HUES6 (cell line): ENCODE data around the gene ATPAF1.
"Not testable (repeated sequence)": the region's sequence is repeated elsewhere in the genome, so short reads cannot be mapped to it uniquely, and the experiment has no call there.

Source experiments
- H3K27ac ChIP-seq: 2 replicates; pipeline ENCODE4 v1.7.0; 2013; ENCODE audit warnings: low read depth, mild to moderate bottlenecking, low read length, inconsistent platforms
- H3K27me3 ChIP-seq: 2 replicates; pipeline ENCODE4 v1.6.1; 2013; ENCODE audit warnings: low read length; ENCODE audit not compliant: control insufficient read depth, insufficient read depth
- H3K36me3 ChIP-seq: 2 replicates; pipeline ENCODE4 v1.6.1; 2013; ENCODE audit warnings: low read length; ENCODE audit not compliant: control insufficient read depth, insufficient read depth
- H3K4me1 ChIP-seq: 2 replicates; pipeline ENCODE4 v1.6.1; 2013; ENCODE audit warnings: low read length; ENCODE audit not compliant: control insufficient read depth, insufficient read depth
- H3K4me3 ChIP-seq: 2 replicates; pipeline ENCODE4 v1.5.1; 2013; ENCODE audit warnings: low read depth, low read length
- H3K9ac ChIP-seq: one replicate; pipeline ENCODE4 v1.6.1; 2013; ENCODE audit warnings: mild to moderate bottlenecking, low read length
- H3K9me3 ChIP-seq: 2 replicates; pipeline ENCODE4 v1.6.1; 2013; ENCODE audit warnings: low read depth, low read length; ENCODE audit not compliant: control insufficient read depth, insufficient read depth

ATPAF1 gene

GRCh38 chr1:46659307-46659870, 8.8 kb downstream of the ATPAF1 start:
- Histone ChIP-seq H3K9ac (no peak overlapping the region), H3K4me3 (no peak overlapping the region), H3K36me3 (peaks cover 49% of the 10 kb centered on the region), H3K9me3 (no peaks in the 10 kb centered on the region), H3K4me1 (no peaks in the 10 kb centered on the region), H3K27ac (no peak overlapping the region), H3K27me3 (no peaks in the 10 kb centered on the region)

GRCh38 chr1:46657775-46658174, 10.4 kb downstream of the ATPAF1 start:
- Histone ChIP-seq H3K4me1 (no peaks in the 10 kb centered on the region), H3K4me3 (no peak overlapping the region), H3K9me3 (no peaks in the 10 kb centered on the region), H3K27me3 (no peaks in the 10 kb centered on the region), H3K27ac (no peak overlapping the region), H3K36me3 (peaks cover 52% of the 10 kb centered on the region), H3K9ac (no peak overlapping the region)

GRCh38 chr1:46656643-46657042, 11.5 kb downstream of the ATPAF1 start:
- Histone ChIP-seq H3K4me1 (no peaks in the 10 kb centered on the region), H3K36me3 (peaks cover 62% of the 10 kb centered on the region), H3K27me3 (no peaks in the 10 kb centered on the region), H3K9me3 (no peaks in the 10 kb centered on the region), H3K4me3 (no peak overlapping the region), H3K9ac (no peak overlapping the region), H3K27ac (no peak overlapping the region)

- no peak overlapping the region for H3K27ac ChIP-seq
- H3K9me3 ChIP-seq, result no peaks in the 10 kb centered on the region
- H3K4me1 ChIP-seq, result no peaks in the 10 kb centered on the region
- H3K9ac ChIP-seq, result no peak overlapping the region
- H3K27me3 ChIP-seq, result no peaks in the 10 kb centered on the region
- no peak overlapping the region for H3K4me3 ChIP-seq
- H3K36me3 ChIP-seq, result peaks cover 62% of the 10 kb centered on the region
These were observed 12.3 kb downstream of the ATPAF1 start for GRCh38 chr1:46655848-46656247.

GRCh38 chr1:46654698-46655097, 13.5 kb downstream of the ATPAF1 start:
- not testable (repeated sequence) for H3K9me3 ChIP-seq, H3K27me3 ChIP-seq, H3K27ac ChIP-seq, H3K4me3 ChIP-seq, H3K4me1 ChIP-seq, H3K9ac ChIP-seq
- peaks cover 71% of the 10 kb centered on the region for H3K36me3 ChIP-seq

GRCh38 chr1:46654012-46654411, 14.2 kb downstream of the ATPAF1 start:
- Histone ChIP-seq H3K9ac (no peak overlapping the region), H3K27me3 (no peaks in the 10 kb centered on the region), H3K4me3 (no peak overlapping the region), H3K9me3 (no peaks in the 10 kb centered on the region), H3K27ac (no peak overlapping the region), H3K4me1 (no peaks in the 10 kb centered on the region), H3K36me3 (peaks cover 72% of the 10 kb centered on the region)

- Histone ChIP-seq H3K4me3 (no peak overlapping the region), H3K9me3 (no peaks in the 10 kb centered on the region), H3K27ac (no peak overlapping the region), H3K9ac (no peak overlapping the region), H3K27me3 (no peaks in the 10 kb centered on the region), H3K4me1 (no peaks in the 10 kb centered on the region), H3K36me3 (peaks cover 75% of the 10 kb centered on the region)
These were observed 14.7 kb downstream of the ATPAF1 start for GRCh38 chr1:46653405-46653958.

GRCh38 chr1:46652321-46653100, 15.7 kb downstream of the ATPAF1 start:
- Histone ChIP-seq H3K36me3 (peaks cover 72% of the 10 kb centered on the region), H3K27ac (no peak overlapping the region)

GRCh38 chr1:46651152-46651551, 17.0 kb downstream of the ATPAF1 start:
- not testable (repeated sequence) for H3K4me3 ChIP-seq, H3K27ac ChIP-seq, H3K27me3 ChIP-seq, H3K9ac ChIP-seq, H3K9me3 ChIP-seq, H3K4me1 ChIP-seq
- peaks cover 69% of the 10 kb centered on the region for H3K36me3 ChIP-seq

More at GRCh38 chr1:46652321-46653100, 15.7 kb downstream of the ATPAF1 start:
- no peaks in the 10 kb centered on the region for H3K4me1 ChIP-seq
- H3K4me3 ChIP-seq, result no peak overlapping the region
- H3K9me3 ChIP-seq, result no peaks in the 10 kb centered on the region
- H3K27me3 ChIP-seq, result no peaks in the 10 kb centered on the region
- no peak overlapping the region for H3K9ac ChIP-seq

GRCh38 chr1:46650491-46650890, 17.7 kb downstream of the ATPAF1 start:
- no peaks in the 10 kb centered on the region for H3K9me3 ChIP-seq
- H3K27me3 ChIP-seq, result no peaks in the 10 kb centered on the region
- no peak overlapping the region for H3K4me3 ChIP-seq
- no peak overlapping the region for H3K27ac ChIP-seq
- no peaks in the 10 kb centered on the region for H3K4me1 ChIP-seq
- no peak overlapping the region for H3K9ac ChIP-seq
- peaks cover 62% of the 10 kb centered on the region for H3K36me3 ChIP-seq

- Histone ChIP-seq H3K9me3 (no peaks in the 10 kb centered on the region), H3K4me3 (no peak overlapping the region), H3K27me3 (no peaks in the 10 kb centered on the region), H3K9ac (no peak overlapping the region), H3K36me3 (peaks cover 56% of the 10 kb centered on the region), H3K27ac (no peak overlapping the region), H3K4me1 (no peaks in the 10 kb centered on the region)
These were observed 18.4 kb downstream of the ATPAF1 start for GRCh38 chr1:46649764-46650163.
